Measurements from ENCODE around the gene AIP. TPM values are rescaled to one million over a fixed set of nuclear protein-coding genes. Genes with fewer than 3 reads are reported as not detected.
"Not testable (repeated sequence)": the region's sequence is repeated elsewhere in the genome, so short reads cannot be mapped to it uniquely, and the experiment has no call there.

The AIP gene
- polyA plus RNA-seq, 4 donors, result 52.7 to 69.0 (median 65.4) TPM

GRCh38 chr11:67466962-67467771, 15.7 kb upstream of the AIP start:
- no peak for DNase-seq (ENCODE audit: low read depth in 4 of 4, low spot score in 3 of 4)

- no peak for DNase-seq (ENCODE audit: low read depth in 4 of 4, low spot score in 3 of 4)
These were observed 14.8 kb upstream of the AIP start for GRCh38 chr11:67468056-67468455.

- no peak for DNase-seq (ENCODE audit: low read depth in 4 of 4, low spot score in 3 of 4)
These were observed 14.4 kb upstream of the AIP start for GRCh38 chr11:67468456-67468758.

GRCh38 chr11:67468759-67469507, 13.9 kb upstream of the AIP start, which contains the start of gene TMEM134:
Gene TMEM134, minus strand, starts transcription at chr11:67469251. Its CDS starts 59 bp downstream, at chr11:67469192.
- DNase-seq (ENCODE audit: low read depth in 4 of 4, low spot score in 3 of 4), result peak; percentile 74 to 84 (median 80)

- no peak for DNase-seq (ENCODE audit: low read depth in 4 of 4, low spot score in 3 of 4)
These were observed 13.4 kb upstream of the AIP start for GRCh38 chr11:67469508-67469811.

- DNase-seq (ENCODE audit: low read depth in 4 of 4, low spot score in 3 of 4), result no peak
These were observed 12.4 kb upstream of the AIP start for GRCh38 chr11:67470337-67471002.

- DNase-seq (ENCODE audit: low read depth in 4 of 4, low spot score in 3 of 4), result no peak
These were observed 9.9 kb upstream of the AIP start for GRCh38 chr11:67472882-67473281.

GRCh38 chr11:67476692-67477091, 6.1 kb upstream of the AIP start:
- DNase-seq (ENCODE audit: low read depth in 4 of 4, low spot score in 3 of 4), result not testable (repeated sequence)

- DNase-seq (ENCODE audit: low read depth in 4 of 4, low spot score in 3 of 4), result not testable (repeated sequence)
These were observed 5.3 kb upstream of the AIP start for GRCh38 chr11:67477344-67478050.

GRCh38 chr11:67482275-67482826, 475 bp upstream of the AIP start:
- DNase-seq (ENCODE audit: low read depth in 4 of 4, low spot score in 3 of 4), result no peak

GRCh38 chr11:67483831-67484665, 1.2 kb downstream of the AIP start:
- no peak for DNase-seq (ENCODE audit: low read depth in 4 of 4, low spot score in 3 of 4)

GRCh38 chr11:67484847-67485311, 2.1 kb downstream of the AIP start:
- no peak for DNase-seq (ENCODE audit: low read depth in 4 of 4, low spot score in 3 of 4)

- not testable (repeated sequence) for DNase-seq (ENCODE audit: low read depth in 4 of 4, low spot score in 3 of 4)
These were observed 3.1 kb downstream of the AIP start for GRCh38 chr11:67485873-67486361.

- DNase-seq (ENCODE audit: low read depth in 4 of 4, low spot score in 3 of 4), result no peak
These were observed 3.8 kb downstream of the AIP start for GRCh38 chr11:67486481-67487195.

GRCh38 chr11:67489203-67489884, 6.5 kb downstream of the AIP start:
- DNase-seq (ENCODE audit: low read depth in 4 of 4, low spot score in 3 of 4), result no peak

- DNase-seq (ENCODE audit: low read depth in 4 of 4, low spot score in 3 of 4), result no peak
These were observed 7.3 kb downstream of the AIP start for GRCh38 chr11:67489885-67490726.

GRCh38 chr11:67490727-67491065, 7.9 kb downstream of the AIP start:
- DNase-seq (ENCODE audit: low read depth in 4 of 4, low spot score in 3 of 4), result no peak
